SK-N-SH (cell line): ENCODE data around the gene RASGRF2. TPM values are rescaled to one million over a fixed set of nuclear protein-coding genes. Genes with fewer than 3 reads are reported as not detected.

ENCODE experiments used
- CTCF ChIA-PET: fragments of 300-600, 350-600 bp; formaldehyde crosslinking; extraction: SDS; loops from one replicate; lab custom pipeline; 2021; lab: Yijun Ruan, JAX
- POLR2A ChIA-PET: fragments of 350-600 bp; sonication (Branson Sonifier 250); formaldehyde crosslinking; extraction: SDS; loops from one replicate; lab custom pipeline; 2020; ENCODE audit warnings: antibody characterized with exemption, inconsistent platforms; lab: Yijun Ruan, JAX
- DNase-seq: peaks from one replicate; pipeline ENCODE4 v3.0.0; 2012
- H2AFZ ChIP-seq: fragments of 200-600 bp; sonication (generic); 2 replicates; pipeline ENCODE4 v1.8.1; 2016; ENCODE audit warnings: antibody characterized with exemption, mild to moderate bottlenecking, low read depth
- H3F3A ChIP-seq: fragments of 200-600 bp; sonication (generic); replicated peaks from 2 replicates; pipeline ENCODE3; 2016; ENCODE audit warnings: antibody characterized with exemption, mild to moderate bottlenecking; ENCODE audit not compliant: insufficient read depth
- H3K27ac ChIP-seq, 2 experiments: fragments of 200-500 bp in 1 of 2; fragments of 200-600 bp in 1 of 2; sonication (Bioruptor generic) in 1 of 2; sonication (generic), shearing (Covaris generic) in 1 of 2; 2 replicates each; pipeline versions ENCODE4 v1.5.1 to v1.6.1; 2014 to 2016; ENCODE audit warnings: low read depth in 2 of 2, inconsistent platforms in 1 of 2, low read length in 1 of 2, mild to moderate bottlenecking in 1 of 2, mixed read lengths in 1 of 2
- H3K27me3 ChIP-seq: fragments of 200-600 bp; sonication (generic), shearing (Covaris generic); 2 replicates; pipeline ENCODE4 v1.6.1; 2016; ENCODE audit warnings: mixed run types; ENCODE audit not compliant: insufficient read depth
- H3K36me3 ChIP-seq, 2 experiments: fragments of 200-500 bp in 1 of 2; fragments of 200-600 bp in 1 of 2; sonication (Bioruptor generic) in 1 of 2; sonication (generic) in 1 of 2; replicated peaks in 1 of 2; 2 replicates each; pipeline versions ENCODE3 to v1.5.1; 2014 to 2016; ENCODE audit warnings: low read length in 1 of 2, mild to moderate bottlenecking in 1 of 2; ENCODE audit not compliant: insufficient read depth in 2 of 2, control insufficient read depth in 1 of 2
- H3K4me1 ChIP-seq, 2 experiments: fragments of 200-500 bp in 1 of 2; fragments of 200-600 bp in 1 of 2; sonication (Bioruptor generic) in 1 of 2; sonication (generic), shearing (Covaris generic) in 1 of 2; 2 replicates each; pipeline versions ENCODE4 v1.5.1 to v1.6.1; 2014 to 2016; ENCODE audit warnings: low read depth in 1 of 2, low read length in 1 of 2, mixed run types in 1 of 2; ENCODE audit not compliant: insufficient read depth in 2 of 2, control insufficient read depth in 1 of 2
- H3K4me2 ChIP-seq: fragments of 200-600 bp; sonication (generic), shearing (Covaris generic); 2 replicates; pipeline ENCODE4 v1.6.1; 2017; ENCODE audit warnings: mixed run types
- H3K4me3 ChIP-seq, 2 experiments: fragments of 200-500 bp in 1 of 2; fragments of 200-600 bp in 1 of 2; sonication (Bioruptor generic) in 1 of 2; sonication (generic), shearing (Covaris generic) in 1 of 2; 2 replicates each; pipeline versions ENCODE4 v1.5.1 to v1.8.1; 2014 to 2016; ENCODE audit warnings: low read depth in 2 of 2, inconsistent platforms in 1 of 2, low read length in 1 of 2, mild to moderate bottlenecking in 1 of 2, mixed read lengths in 1 of 2, moderate library complexity in 1 of 2
- H3K79me2 ChIP-seq: fragments of 200-600 bp; sonication (generic); 2 replicates; pipeline ENCODE4 v1.8.1; 2017; ENCODE audit warnings: mild to moderate bottlenecking; ENCODE audit not compliant: insufficient read depth
- H3K9ac ChIP-seq: fragments of 200-600 bp; sonication (generic); 2 replicates; pipeline ENCODE4 v1.6.1; 2017; ENCODE audit warnings: mixed run types
- H3K9me2 ChIP-seq: fragments of 200-600 bp; sonication (generic); 2 replicates; pipeline ENCODE4 v1.6.1; 2017; ENCODE audit warnings: mixed run types
- H3K9me3 ChIP-seq: fragments of 200-600 bp; sonication (generic); 2 replicates; pipeline ENCODE4 v1.6.1; 2017; ENCODE audit warnings: mixed run types, mild to moderate bottlenecking, moderate library complexity
- H4K20me1 ChIP-seq: fragments of 200-600 bp; sonication (generic); 2 replicates; pipeline ENCODE4 v1.6.1; 2017; ENCODE audit warnings: mild to moderate bottlenecking, mixed run types; ENCODE audit not compliant: insufficient read depth
- ELF1 ChIP-seq: IDR thresholded peaks from 2 replicates; pipeline ENCODE4 v1.4.0; 2012
- EP300 ChIP-seq, 2 experiments: IDR thresholded peaks; 2 replicates each; pipeline versions ENCODE4 v1.4.0 to v1.6.1; 2012; ENCODE audit warnings: borderline replicate concordance in 1 of 2, low read depth in 1 of 2, low read length in 1 of 2
- EZH2phosphoT487 ChIP-seq: fragments of 200-600 bp; sonication (generic); IDR thresholded peaks from 2 replicates; pipeline ENCODE4 v1.6.1; 2017; ENCODE audit warnings: low read depth, mixed run types, mild to moderate bottlenecking, antibody characterized with exemption, moderate library complexity, borderline replicate concordance
- FOXJ3 ChIP-seq: sonication (generic); formaldehyde crosslinking; IDR thresholded peaks from 2 replicates; pipeline ENCODE4 v1.5.1; 2020; ENCODE audit warnings: mild to moderate bottlenecking, missing genetic modification reagents
- JUND ChIP-seq: IDR thresholded peaks from 2 replicates; pipeline ENCODE4 v1.4.0; 2012
- MAX ChIP-seq: IDR thresholded peaks from 2 replicates; pipeline ENCODE4 v1.4.0; 2012; ENCODE audit warnings: low read depth
- MEF2A ChIP-seq: IDR thresholded peaks from 2 replicates; pipeline ENCODE4 v1.4.0; 2012; ENCODE audit warnings: low read depth, borderline replicate concordance
- POLR2AphosphoS5 ChIP-seq: IDR thresholded peaks from 2 replicates; pipeline ENCODE4 v1.6.1; 2012; ENCODE audit warnings: low read depth, low read length
- RFX5 ChIP-seq: IDR thresholded peaks from 2 replicates; pipeline ENCODE4 v1.6.1; 2012; ENCODE audit warnings: mild to moderate bottlenecking, improper control_type of control experiment, low read length
- RXRA ChIP-seq: IDR thresholded peaks from 2 replicates; pipeline ENCODE4 v1.4.0; 2012; ENCODE audit warnings: low read depth, mild to moderate bottlenecking, borderline replicate concordance
- SIN3A ChIP-seq: IDR thresholded peaks from 2 replicates; pipeline ENCODE4 v1.6.1; 2012; ENCODE audit warnings: low read depth, mild to moderate bottlenecking, low read length, moderate library complexity, borderline replicate concordance
- SMC3 ChIP-seq: IDR thresholded peaks from 2 replicates; pipeline ENCODE4 v1.6.1; 2012; ENCODE audit warnings: low read depth, low read length, improper control_type of control experiment
- TAF1 ChIP-seq: IDR thresholded peaks from 2 replicates; pipeline ENCODE4 v1.6.1; 2012; ENCODE audit warnings: low read depth, mild to moderate bottlenecking, low read length, moderate library complexity, borderline replicate concordance
- TCF12 ChIP-seq: IDR thresholded peaks from 2 replicates; pipeline ENCODE4 v1.4.0; 2012
- USF1 ChIP-seq: IDR thresholded peaks from 2 replicates; pipeline ENCODE4 v1.4.0; 2012; ENCODE audit warnings: low read depth, borderline replicate concordance
- WGBS: methylation state at CpG from one replicate; pipeline ENCODE4 v1.1.6; 2017; ENCODE audit warnings: low lambda C conversion rate; 5-methylcytosine and 5-hydroxymethylcytosine counted together
- polyA plus RNA-seq, 3 experiments: library from polyadenylated mRNA; depleted of rRNA; stranded (reverse); fragments of >200 nt; gene quantifications; 2 replicates each; pipeline ENCODE4 v1.2.3, GENCODE V29; 2012
- TF ChIP-seq, protein P1 (sequence below): fragments of 150-350 bp; IDR thresholded peaks from 2 replicates; pipeline ENCODE4 v1.6.1; 2016; ENCODE audit warnings: mild to moderate bottlenecking, low read depth, low read length
- TF ChIP-seq, protein P2 (sequence below): fragments of 200-600 bp; sonication (generic); IDR thresholded peaks from 2 replicates; pipeline ENCODE4 v1.6.1; 2017; ENCODE audit warnings: antibody characterized with exemption, mild to moderate bottlenecking, moderate library complexity
- TF ChIP-seq, protein P3 (sequence below): fragments of 150-350 bp; IDR thresholded peaks from 2 replicates; pipeline ENCODE4 v1.6.1; 2017; ENCODE audit warnings: antibody characterized with exemption, low read length, low read depth, borderline replicate concordance
- TF ChIP-seq, protein P4 (sequence below): IDR thresholded peaks from 2 replicates; pipeline ENCODE4; 2012

RASGRF2 gene
- polyA plus RNA-seq, 1 of the 3 experiments (the other 2 are of a cell fraction), result under 0.01 TPM

GRCh38 chr5:80977764-80978163, 17.6 kb downstream of the RASGRF2 start:
- no peak for DNase-seq
- Histone ChIP-seq H3K9ac (no peak overlapping the region), H3K36me3 (no peaks in the 10 kb centered on the region), H2AFZ (no peak overlapping the region), H3F3A (no peaks in the 10 kb centered on the region), H3K27me3 (no peaks in the 10 kb centered on the region), H3K4me1 (no peaks in the 10 kb centered on the region), H3K4me3 (no peak overlapping the region), H3K27ac (no peak overlapping the region), H3K79me2 (no peaks in the 10 kb centered on the region), H3K9me3 (no peaks in the 10 kb centered on the region), H3K9me2 (no peaks in the 10 kb centered on the region), H3K4me2 (no peak overlapping the region), H4K20me1 (no peaks in the 10 kb centered on the region)
- ChIA-PET POLR2A (no interaction called here), CTCF (interaction anchor here (1.0 kb wide), 1 partner anchor 218 kb away, joined by 3 read pairs; no protein-coding TSS in a partner anchor)
- 79% methylated on average over 1 of the region's 1 CpG for WGBS
- TF ChIP-seq, protein P1, sequence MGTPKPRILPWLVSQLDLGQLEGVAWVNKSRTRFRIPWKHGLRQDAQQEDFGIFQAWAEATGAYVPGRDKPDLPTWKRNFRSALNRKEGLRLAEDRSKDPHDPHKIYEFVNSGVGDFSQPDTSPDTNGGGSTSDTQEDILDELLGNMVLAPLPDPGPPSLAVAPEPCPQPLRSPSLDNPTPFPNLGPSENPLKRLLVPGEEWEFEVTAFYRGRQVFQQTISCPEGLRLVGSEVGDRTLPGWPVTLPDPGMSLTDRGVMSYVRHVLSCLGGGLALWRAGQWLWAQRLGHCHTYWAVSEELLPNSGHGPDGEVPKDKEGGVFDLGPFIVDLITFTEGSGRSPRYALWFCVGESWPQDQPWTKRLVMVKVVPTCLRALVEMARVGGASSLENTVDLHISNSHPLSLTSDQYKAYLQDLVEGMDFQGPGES, result no peak
- TF ChIP-seq, protein P2, sequence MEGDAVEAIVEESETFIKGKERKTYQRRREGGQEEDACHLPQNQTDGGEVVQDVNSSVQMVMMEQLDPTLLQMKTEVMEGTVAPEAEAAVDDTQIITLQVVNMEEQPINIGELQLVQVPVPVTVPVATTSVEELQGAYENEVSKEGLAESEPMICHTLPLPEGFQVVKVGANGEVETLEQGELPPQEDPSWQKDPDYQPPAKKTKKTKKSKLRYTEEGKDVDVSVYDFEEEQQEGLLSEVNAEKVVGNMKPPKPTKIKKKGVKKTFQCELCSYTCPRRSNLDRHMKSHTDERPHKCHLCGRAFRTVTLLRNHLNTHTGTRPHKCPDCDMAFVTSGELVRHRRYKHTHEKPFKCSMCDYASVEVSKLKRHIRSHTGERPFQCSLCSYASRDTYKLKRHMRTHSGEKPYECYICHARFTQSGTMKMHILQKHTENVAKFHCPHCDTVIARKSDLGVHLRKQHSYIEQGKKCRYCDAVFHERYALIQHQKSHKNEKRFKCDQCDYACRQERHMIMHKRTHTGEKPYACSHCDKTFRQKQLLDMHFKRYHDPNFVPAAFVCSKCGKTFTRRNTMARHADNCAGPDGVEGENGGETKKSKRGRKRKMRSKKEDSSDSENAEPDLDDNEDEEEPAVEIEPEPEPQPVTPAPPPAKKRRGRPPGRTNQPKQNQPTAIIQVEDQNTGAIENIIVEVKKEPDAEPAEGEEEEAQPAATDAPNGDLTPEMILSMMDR, result no peak
- TF ChIP-seq TCF12 (no peak), JUND (no peak), TAF1 (no peak), ELF1 (no peak), MAX (no peak), RFX5 (no peak), SMC3 (no peak), SIN3A (no peak), RXRA (no peak)
- TF ChIP-seq, protein P3, sequence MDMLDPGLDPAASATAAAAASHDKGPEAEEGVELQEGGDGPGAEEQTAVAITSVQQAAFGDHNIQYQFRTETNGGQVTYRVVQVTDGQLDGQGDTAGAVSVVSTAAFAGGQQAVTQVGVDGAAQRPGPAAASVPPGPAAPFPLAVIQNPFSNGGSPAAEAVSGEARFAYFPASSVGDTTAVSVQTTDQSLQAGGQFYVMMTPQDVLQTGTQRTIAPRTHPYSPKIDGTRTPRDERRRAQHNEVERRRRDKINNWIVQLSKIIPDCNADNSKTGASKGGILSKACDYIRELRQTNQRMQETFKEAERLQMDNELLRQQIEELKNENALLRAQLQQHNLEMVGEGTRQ, result no peak

- Histone ChIP-seq H3K27me3 (no peaks in the 10 kb centered on the region), H3K4me2 (no peak overlapping the region), H4K20me1 (no peaks in the 10 kb centered on the region), H3K9me3 (no peaks in the 10 kb centered on the region), H3F3A (no peaks in the 10 kb centered on the region), H3K9ac (no peak overlapping the region), H2AFZ (no peak overlapping the region), H3K9me2 (no peaks in the 10 kb centered on the region), H3K4me1 (no peaks in the 10 kb centered on the region), H3K27ac (no peak overlapping the region), H3K4me3 (no peak overlapping the region), H3K36me3 (no peaks in the 10 kb centered on the region), H3K79me2 (no peaks in the 10 kb centered on the region)
- POLR2A ChIA-PET, result no interaction called here
- WGBS, result 94% methylated on average over 1 of the region's 1 CpG
- CTCF ChIA-PET, result interaction anchor here (1.0 kb wide), 1 partner anchor 9 kb away, joined by 3 read pairs; no protein-coding TSS in a partner anchor
- no peak for DNase-seq
- no peak for TF ChIP-seq SMC3
- TF ChIP-seq EP300 (IDR thresholded peaks at IDR 0.05; ENCODE audit: borderline replicate concordance in 1 of 2, low read depth in 1 of 2, low read length in 1 of 2), result no peak
- TF ChIP-seq, protein P4, sequence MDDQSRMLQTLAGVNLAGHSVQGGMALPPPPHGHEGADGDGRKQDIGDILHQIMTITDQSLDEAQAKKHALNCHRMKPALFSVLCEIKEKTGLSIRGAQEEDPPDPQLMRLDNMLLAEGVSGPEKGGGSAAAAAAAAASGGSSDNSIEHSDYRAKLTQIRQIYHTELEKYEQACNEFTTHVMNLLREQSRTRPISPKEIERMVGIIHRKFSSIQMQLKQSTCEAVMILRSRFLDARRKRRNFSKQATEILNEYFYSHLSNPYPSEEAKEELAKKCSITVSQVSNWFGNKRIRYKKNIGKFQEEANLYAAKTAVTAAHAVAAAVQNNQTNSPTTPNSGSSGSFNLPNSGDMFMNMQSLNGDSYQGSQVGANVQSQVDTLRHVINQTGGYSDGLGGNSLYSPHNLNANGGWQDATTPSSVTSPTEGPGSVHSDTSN, result no peak
- TF ChIP-seq, protein P2, result no peak
- TF ChIP-seq POLR2AphosphoS5, result no peak
- no peak for TF ChIP-seq JUND
- no peak for TF ChIP-seq EZH2phosphoT487
- no peak for TF ChIP-seq SIN3A
- no peak for TF ChIP-seq MEF2A
- TF ChIP-seq TAF1, result no peak
- TF ChIP-seq FOXJ3, result no peak
- no peak for TF ChIP-seq USF1
Measured at GRCh38 chr5:80978772-80979317, 18.7 kb downstream of the RASGRF2 start.
